HG03439 (cell line): ENCODE results near the gene APOL2.
"Not testable (repeated sequence)": the region's sequence is repeated elsewhere in the genome, so short reads cannot be mapped to it uniquely, and the experiment has no call there.

Experiments
- ATAC-seq: cut with Tn5 transposase; IDR thresholded peaks from one replicate; pipeline ENCODE4 v1.9.1; 2021; ENCODE audit warnings: mild to moderate bottlenecking, moderate library complexity; ENCODE audit not compliant: unreplicated experiment

Gene APOL2

DNA sequence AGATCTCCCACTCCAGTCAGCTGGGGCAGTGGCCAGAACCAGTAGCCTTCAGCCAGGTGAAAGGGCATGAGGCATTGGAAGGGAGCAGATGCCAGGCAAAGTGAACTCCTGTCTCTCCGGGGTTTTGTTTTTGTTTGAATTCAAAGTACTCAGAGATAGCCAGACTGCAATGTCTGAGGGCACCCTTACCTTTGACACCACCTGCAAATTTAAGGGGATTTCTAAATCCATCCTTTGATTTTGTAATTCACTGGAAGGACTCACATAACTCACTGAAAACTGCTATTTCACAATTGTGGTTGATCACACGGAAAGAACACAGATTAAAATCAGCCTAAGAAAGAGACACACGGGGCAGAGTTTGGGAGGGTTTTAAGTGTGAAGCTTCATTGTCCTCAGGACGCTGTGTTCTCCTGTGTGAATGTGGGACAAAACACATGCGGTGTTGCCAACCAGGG is 23.9 kb upstream of the APOL2 start:
- not testable (repeated sequence) for ATAC-seq

- not testable (repeated sequence) for ATAC-seq
Measured at GRCh38 chr22:36262307-36262706, 23.0 kb upstream of the APOL2 start.

DNA sequence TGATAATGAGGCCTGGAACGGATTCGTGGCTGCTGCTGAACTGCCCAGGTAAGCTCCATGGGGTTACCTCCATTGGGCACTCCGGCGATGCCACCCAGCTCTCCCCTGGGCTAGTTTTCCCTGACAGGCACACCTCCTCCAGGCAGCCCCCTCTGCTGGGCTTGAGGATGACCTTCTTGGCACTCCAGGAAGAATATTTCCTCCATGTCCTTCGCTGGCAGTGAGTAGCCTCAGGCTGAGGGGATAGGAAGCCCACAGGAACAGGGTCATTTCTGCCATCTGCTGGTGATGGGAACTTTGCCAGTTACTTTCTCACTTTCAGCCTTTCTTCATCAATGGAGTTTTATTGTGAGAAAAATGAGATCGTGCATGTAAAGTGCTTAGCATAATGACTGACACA is 22.3 kb upstream of the APOL2 start:
- not testable (repeated sequence) for ATAC-seq

GRCh38 chr22:36259615-36260300 is 20.4 kb upstream of the APOL2 start:
- no peak for ATAC-seq

DNA sequence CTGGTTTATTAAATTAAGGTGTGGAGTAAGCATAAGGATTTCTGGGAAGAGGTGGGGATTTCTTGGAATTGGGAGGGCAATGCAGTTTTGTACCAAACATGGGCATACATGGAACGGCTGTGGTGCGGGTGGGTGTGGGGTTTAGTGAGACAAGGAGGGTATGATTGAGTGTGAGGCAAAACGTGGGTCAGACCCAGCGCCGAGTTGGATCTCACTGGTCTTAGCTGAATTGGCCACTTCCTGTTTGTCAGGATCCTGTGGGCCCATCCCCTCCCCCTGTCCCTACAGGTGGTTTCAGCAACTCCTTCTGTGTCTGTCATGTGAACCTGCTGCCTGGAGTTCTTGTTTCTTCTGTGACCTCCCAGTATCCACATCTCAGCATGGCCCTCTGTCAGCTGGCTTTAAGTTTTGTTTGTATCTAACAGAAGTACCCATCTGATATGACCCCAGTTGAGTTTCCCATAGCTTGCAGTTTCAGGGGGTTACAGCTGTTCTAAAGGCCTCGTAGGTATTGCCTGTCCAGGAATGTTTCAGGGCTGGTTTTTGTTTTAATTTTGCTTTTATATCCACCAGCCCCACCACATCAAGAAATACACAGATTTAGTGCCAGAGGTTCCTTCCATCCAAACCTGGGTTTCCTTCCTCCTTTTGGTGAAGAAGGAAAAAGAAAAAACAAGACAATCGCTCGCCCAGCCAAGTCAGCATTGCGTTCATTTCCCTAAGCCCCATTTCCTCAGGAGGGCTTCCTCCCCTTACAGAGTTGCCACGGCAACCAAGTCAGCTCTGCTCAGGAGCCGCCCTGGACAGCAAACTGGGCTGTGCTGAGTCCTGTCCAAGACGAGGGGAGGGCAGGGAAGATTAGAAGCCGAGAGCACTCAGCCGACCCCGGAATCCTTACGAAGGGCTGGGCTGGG is 19.6 kb upstream of the APOL2 start:
- no peak for ATAC-seq

GRCh38 chr22:36257948-36258670 is 18.8 kb upstream of the APOL2 start:
- ATAC-seq: no peak

DNA sequence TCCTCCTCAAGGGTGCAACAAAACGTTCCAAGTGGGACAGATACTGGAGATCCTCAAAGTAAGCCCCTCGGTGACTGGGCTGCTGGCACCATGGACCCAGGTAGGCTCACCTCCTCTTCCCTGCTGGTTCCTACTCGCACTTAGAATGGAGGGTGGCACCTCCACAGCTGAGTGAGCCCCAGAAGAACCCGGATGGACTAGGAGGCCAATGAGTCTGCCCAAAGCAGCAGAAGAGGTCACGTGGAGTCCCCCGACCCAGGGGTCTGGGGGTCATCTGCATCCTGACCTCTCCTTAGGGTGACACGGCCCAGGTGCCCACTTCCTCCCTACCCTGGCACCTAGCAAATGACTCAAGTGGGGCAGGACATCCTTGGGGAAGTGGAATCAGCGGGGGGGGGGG is 18.0 kb upstream of the APOL2 start:
- ATAC-seq: no peak

DNA sequence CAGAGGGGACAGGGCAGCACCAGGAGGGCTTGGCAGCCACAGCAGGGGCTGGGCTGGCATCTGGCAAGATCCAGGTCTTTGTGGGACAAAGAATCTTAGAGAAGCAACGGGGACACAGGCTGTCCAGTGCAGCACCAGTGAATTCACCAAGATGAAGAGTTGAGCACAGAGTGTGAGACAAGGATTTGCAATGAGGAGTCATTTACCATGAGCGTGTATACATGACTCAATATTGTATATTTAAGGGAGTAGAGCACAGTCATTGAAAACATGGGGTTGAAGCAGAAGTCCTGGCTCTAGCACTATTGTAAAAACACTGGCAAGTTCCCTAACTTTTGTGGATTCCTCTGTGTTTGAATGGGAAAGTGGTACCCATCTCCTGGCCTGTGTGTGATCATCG is 17.2 kb upstream of the APOL2 start:
- ATAC-seq: no peak

DNA sequence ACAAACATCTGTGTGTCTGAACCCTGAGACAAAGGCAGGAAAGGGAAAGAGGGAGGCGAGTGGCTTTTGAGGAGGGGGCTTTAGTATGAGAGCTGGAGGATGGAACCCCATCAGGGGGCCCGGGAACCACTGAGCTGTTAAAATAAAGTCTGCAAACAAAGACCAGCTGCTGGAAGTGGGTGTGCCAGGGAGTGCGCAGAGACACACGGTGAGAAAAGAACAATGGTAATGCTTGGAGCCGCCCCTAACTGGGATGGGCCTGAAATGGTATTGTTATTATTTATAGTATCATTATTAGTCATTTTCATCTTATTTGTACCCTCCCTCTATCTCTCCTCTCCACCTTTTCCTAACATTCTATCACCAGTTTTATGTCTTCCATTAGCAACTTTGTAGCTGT is 16.2 kb upstream of the APOL2 start:
- not testable (repeated sequence) for ATAC-seq

DNA sequence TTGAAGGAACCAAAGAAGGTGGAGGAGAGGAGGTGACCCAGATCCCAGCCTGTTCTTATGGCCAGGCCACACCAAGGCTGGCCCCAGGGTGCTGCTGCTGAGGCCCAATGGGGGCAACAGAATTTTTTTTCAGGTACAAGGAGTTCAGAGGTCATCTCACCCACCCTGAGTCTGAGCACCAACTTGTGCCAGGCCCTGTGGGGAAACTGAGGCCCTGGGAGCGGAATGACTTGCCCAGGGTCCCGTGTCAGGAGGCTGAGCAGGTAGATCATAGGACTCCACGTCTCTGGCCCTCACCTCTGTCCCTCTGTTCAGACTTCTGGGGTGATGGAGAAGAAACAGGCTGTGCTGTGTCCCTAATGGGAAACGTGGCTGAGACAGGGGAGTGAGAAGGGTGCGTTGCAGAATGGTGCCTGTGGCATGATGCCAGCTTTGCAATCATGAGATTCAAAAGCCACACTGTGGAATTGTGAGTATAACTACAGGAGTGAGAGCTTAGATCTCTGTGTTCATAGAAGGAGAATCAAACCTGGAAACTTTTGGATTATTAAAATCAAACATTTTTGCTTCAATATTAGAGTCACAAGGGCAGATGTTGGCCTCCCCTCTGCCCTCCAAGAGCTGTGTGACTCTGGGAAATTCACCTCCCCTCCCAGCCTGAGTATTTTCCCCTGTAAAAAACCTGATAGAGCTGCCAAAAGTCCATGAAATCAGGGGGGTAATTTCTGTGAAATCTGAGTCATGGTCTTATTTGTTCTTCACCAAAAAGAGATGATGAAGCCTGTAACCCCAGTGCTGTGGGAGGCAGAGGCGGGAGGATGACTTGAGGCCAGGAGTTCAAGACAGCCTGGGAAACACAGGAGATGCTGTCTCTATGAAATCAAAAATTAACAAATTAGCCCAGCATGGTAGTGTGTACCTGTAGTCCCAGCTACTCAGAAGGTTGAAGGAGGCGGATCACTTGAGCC is 14.5 kb upstream of the APOL2 start:
- ATAC-seq: no peak

GRCh38 chr22:36252754-36253522 is 13.6 kb upstream of the APOL2 start, which contains the start of gene APOL1:
Gene APOL1, plus strand, starts transcription at chr22:36253133. Its CDS starts 1,823 bp downstream, at chr22:36254956.
- ATAC-seq: no peak

DNA sequence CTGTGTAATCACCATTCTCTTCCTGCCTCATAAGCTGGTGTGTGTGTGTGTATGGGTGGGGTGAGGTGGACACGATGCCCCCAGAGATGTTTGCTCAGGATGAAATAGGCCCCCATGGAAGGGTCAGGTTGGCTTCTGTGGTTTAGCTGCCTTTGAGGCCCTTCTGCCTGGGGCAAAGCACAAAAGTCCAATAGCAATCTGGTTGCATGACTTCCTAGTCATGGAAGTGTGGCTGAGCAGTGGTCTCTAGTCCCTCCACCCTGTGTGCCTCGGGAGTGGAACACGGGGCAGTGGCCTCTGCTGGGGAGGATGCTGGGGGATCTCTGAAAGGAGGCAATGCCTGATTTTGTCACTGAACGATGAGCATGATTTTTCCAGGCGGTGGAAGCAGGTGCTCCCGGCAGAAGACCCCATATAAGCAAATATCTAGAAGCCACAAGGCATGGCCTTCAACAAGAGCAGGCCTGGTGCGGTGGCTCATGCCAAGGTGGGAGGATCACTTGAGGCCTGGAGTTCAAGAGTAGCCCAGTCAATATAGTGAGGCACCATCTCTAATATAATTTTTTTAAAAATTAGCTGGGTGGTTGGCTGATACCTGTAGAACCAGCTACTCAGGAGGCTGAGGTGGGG is 12.8 kb upstream of the APOL2 start:
- ATAC-seq: not testable (repeated sequence)

DNA sequence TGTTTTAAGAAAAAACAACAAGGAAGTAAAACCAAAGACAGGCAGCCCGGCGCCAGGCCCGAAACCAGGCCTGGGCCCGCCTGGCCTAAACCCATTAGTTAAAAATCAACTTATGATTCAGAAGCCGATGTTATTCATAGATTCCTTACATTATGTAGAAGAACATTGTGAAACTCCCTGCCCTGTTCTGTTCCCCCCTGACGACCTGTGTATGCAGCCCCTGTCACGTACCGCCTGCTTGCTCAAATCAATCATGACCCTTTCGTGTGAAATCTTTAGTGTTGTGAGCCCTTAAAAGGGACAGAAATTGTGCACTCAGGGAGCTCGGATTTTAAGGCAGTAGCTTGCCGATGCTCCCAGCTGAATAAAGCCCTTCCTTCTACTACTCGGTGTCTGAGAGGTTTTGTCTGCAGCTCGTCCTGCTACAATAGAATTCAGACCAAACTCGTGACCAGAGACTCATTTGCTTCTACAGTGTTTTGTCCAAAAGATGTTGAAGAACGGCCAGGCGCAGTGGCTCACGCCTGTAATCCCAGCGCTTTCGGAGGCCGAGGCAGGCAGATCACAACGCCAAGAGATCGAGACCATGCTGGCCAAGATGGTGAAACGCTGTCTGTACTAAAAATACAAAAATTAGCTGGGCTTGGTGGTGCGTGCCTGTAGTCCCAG is 11.1 kb upstream of the APOL2 start:
- not testable (repeated sequence) for ATAC-seq

- ATAC-seq: no peak
Measured at GRCh38 chr22:36249160-36249559, 9.8 kb upstream of the APOL2 start.

- no peak for ATAC-seq
Measured at GRCh38 chr22:36247955-36248354, 8.6 kb upstream of the APOL2 start.

DNA sequence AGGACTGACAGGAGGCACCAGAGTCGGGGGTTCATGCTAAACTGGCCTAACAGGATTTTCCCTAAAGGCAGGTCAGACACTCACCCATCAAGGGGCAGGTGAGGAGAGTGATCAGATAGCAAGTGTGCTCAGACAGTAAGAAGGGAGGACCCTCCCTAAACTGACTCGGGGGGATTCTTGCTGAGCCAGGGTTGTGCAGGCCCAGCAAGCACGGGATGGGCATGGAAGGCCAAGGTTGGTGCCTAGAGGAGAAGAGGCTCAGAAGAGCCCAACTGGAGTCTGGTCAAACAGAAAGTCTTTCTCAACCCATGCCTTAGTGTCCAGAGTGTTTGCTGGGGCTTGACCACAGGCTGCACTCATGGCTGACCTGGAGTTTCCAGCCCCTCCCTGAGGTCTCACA is 7.4 kb upstream of the APOL2 start:
- ATAC-seq: no peak

DNA sequence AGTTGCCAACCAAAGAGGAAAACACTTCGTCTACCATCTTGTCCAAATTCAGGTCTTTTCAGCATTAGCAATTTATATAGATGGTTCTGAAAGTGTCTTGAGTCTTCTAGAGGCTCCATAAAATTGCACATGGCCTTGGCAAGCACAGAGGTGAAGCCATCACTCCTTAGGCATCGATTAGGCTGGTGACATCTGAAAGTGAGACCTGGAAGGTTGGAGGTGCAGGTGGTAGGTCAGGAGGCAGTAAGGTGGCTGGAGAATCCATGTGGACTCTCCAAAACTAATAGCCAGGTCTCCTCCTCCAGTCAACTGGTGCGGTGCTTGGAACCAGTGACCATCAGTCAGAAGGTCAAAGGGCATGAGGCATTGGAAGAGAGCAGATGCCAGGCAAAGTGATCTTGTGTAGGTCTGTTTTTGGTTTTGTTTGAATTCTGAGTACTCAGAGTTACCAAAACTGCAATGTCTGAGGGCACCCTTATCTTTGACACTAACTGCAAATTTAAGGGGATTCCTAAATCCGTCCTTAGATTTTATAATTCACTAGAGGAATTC is 6.6 kb upstream of the APOL2 start:
- no peak for ATAC-seq
